CD4-positive, alpha-beta memory T cell (primary cell): ENCODE data around the gene TSEN2. TPM values are rescaled to one million over a fixed set of nuclear protein-coding genes. Genes with fewer than 3 reads are reported as not detected.
"Not testable (repeated sequence)": the region's sequence is repeated elsewhere in the genome, so short reads cannot be mapped to it uniquely, and the experiment has no call there.

ENCODE experiments used
- CTCF ChIA-PET: fragments of 350-600 bp; sonication (Branson Sonifier 250); formaldehyde crosslinking; loops from one replicate; lab custom pipeline; 2021; ENCODE audit warnings: inconsistent platforms; ENCODE audit not compliant: partially characterized antibody; lab: Charles Lee
- POLR2A ChIA-PET: fragments of 350-600 bp; sonication (Branson Sonifier 250); formaldehyde crosslinking; loops from one replicate; lab custom pipeline; 2021; ENCODE audit not compliant: partially characterized antibody; lab: Charles Lee
- DNase-seq, 5 donors: peaks; one replicate each; pipeline versions ENCODE4 v3.0.0 to v3.0.0-alpha.2; 2020 to 2022; ENCODE audit warnings: mixed read lengths in 1 of 5
- H3K27ac ChIP-seq: one replicate; pipeline ENCODE4 v1.7.0; 2013; ENCODE audit warnings: low read depth, low read length
- H3K27me3 ChIP-seq: 2 replicates; pipeline ENCODE4 v1.7.0; 2013; ENCODE audit warnings: mild to moderate bottlenecking, low read length, moderate library complexity; ENCODE audit not compliant: insufficient read depth
- H3K36me3 ChIP-seq: 2 replicates; pipeline ENCODE4 v1.7.0; 2013; ENCODE audit warnings: mild to moderate bottlenecking, low read length, moderate library complexity; ENCODE audit not compliant: insufficient read depth
- H3K4me1 ChIP-seq: 2 replicates; pipeline ENCODE4 v1.7.0; 2013; ENCODE audit warnings: mild to moderate bottlenecking, low read length, moderate library complexity; ENCODE audit not compliant: insufficient read depth
- H3K4me3 ChIP-seq, 2 donors: one replicate each; pipeline ENCODE4 v1.7.0; 2013; ENCODE audit warnings: low read length in 2 of 2, mild to moderate bottlenecking in 1 of 2
- H3K9me3 ChIP-seq, 2 donors: one replicate each; pipeline ENCODE4 v1.7.0; 2013; ENCODE audit warnings: low read length in 2 of 2, control low read depth in 1 of 2; ENCODE audit not compliant: control insufficient read depth in 1 of 2
- H3K27ac Mint-ChIP-seq, 7 donors: one replicate each; pipeline ENCODE4 v1.8.0; 2020 to 2021; ENCODE audit warnings: mixed read lengths in 7 of 7, mild to moderate bottlenecking in 6 of 7, inconsistent platforms in 3 of 7, moderate library complexity in 3 of 7
- H3K27me3 Mint-ChIP-seq, 2 donors: one replicate each; pipeline ENCODE4 v1.8.0; 2020 to 2021; ENCODE audit warnings: mixed read lengths in 2 of 2
- H3K36me3 Mint-ChIP-seq, 2 donors: one replicate each; pipeline ENCODE4 v1.8.0; 2020 to 2021; ENCODE audit warnings: mixed read lengths in 2 of 2, inconsistent platforms in 1 of 2, mild to moderate bottlenecking in 1 of 2
- H3K4me1 Mint-ChIP-seq, 4 donors: one replicate each; pipeline ENCODE4 v1.8.0; 2020 to 2021; ENCODE audit warnings: mixed read lengths in 4 of 4, mild to moderate bottlenecking in 1 of 4
- H3K4me3 Mint-ChIP-seq, 8 donors: one replicate each; pipeline ENCODE4 v1.8.0; 2020 to 2021; ENCODE audit warnings: mixed read lengths in 8 of 8, mild to moderate bottlenecking in 7 of 8, moderate library complexity in 6 of 8, inconsistent platforms in 3 of 8
- H3K9me3 Mint-ChIP-seq, 8 donors: one replicate each; pipeline ENCODE4 v1.8.0; 2020 to 2021; ENCODE audit warnings: mixed read lengths in 8 of 8, mild to moderate bottlenecking in 5 of 8, inconsistent platforms in 3 of 8, moderate library complexity in 1 of 8
- intact Hi-C: fragments of 100-400 bp; cut with micrococcal nuclease; formaldehyde crosslinking; loops from one replicate; pipeline ENCODE4 v1.15.1; 2023
- polyA plus RNA-seq, 2 donors: library from polyadenylated mRNA; unstranded; fragments of 300-500 nt; fragmentation: Illumina TruSeq; gene quantifications; one replicate each; pipeline ENCODE4 v1.2.3, GENCODE V29; 2021
- total RNA-seq, 2 experiments: library from RNA; stranded (reverse); gene quantifications; one replicate each; pipeline ENCODE4 v1.2.3, GENCODE V29; 2021

The TSEN2 gene
- total and polyA plus RNA-seq, 4 experiments from 2014 or later, result 11.2 to 19.6 (median 16.2) TPM

- H3K27me3 Mint-ChIP-seq, result no peaks in the 10 kb centered on the region
- H3K27ac Mint-ChIP-seq, result no peak overlapping the region
- no peak overlapping the region for H3K4me3 ChIP-seq
- no peak overlapping the region for H3K4me3 Mint-ChIP-seq
- H3K9me3 ChIP-seq, result no peaks in the 10 kb centered on the region
- H3K36me3 Mint-ChIP-seq, result no peaks in the 10 kb centered on the region
- no peaks in the 10 kb centered on the region for H3K27me3 ChIP-seq
- no peaks in the 10 kb centered on the region for H3K4me1 Mint-ChIP-seq
- H3K36me3 ChIP-seq, result no peaks in the 10 kb centered on the region
- peaks cover 0 to 10% (median 0%) of the 10 kb centered on the region in 8 donors for H3K9me3 Mint-ChIP-seq
- intact Hi-C loops, result no loop called here
- CTCF ChIA-PET, result no interaction called here
- H3K27ac ChIP-seq, result no peak overlapping the region
- no peak for DNase-seq
- H3K4me1 ChIP-seq, result no peaks in the 10 kb centered on the region
- POLR2A ChIA-PET, result no interaction called here
Measured at GRCh38 chr3:12447075-12447474, 37.2 kb upstream of the TSEN2 start.

GRCh38 chr3:12448404-12449202 is 35.7 kb upstream of the TSEN2 start:
- H3K27ac Mint-ChIP-seq, H3K36me3 Mint-ChIP-seq, H3K27ac ChIP-seq, H3K4me3 Mint-ChIP-seq, H3K27me3 ChIP-seq, POLR2A ChIA-PET, CTCF ChIA-PET, intact Hi-C loops, H3K4me1 Mint-ChIP-seq, H3K27me3 Mint-ChIP-seq, H3K36me3 ChIP-seq, DNase-seq, H3K4me3 ChIP-seq, H3K9me3 ChIP-seq, H3K4me1 ChIP-seq: not testable (repeated sequence)
- peaks cover 0 to 10% (median 0%) of the 10 kb centered on the region in 8 donors for H3K9me3 Mint-ChIP-seq

GRCh38 chr3:12449889-12450682 is 34.2 kb upstream of the TSEN2 start:
- H3K4me3 Mint-ChIP-seq, result no peak overlapping the region
- ChIA-PET POLR2A (no interaction called here), CTCF (interaction anchor here (1.1 kb wide), 1 partner anchor 29 kb away, joined by 3 read pairs; no protein-coding TSS in a partner anchor)
- H3K4me1 Mint-ChIP-seq, result no peaks in the 10 kb centered on the region
- H3K9me3 Mint-ChIP-seq, result peaks cover 0 to 10% (median 0%) of the 10 kb centered on the region in 8 donors
- Histone ChIP-seq H3K36me3 (no peaks in the 10 kb centered on the region), H3K4me1 (no peaks in the 10 kb centered on the region), H3K9me3 (no peaks in the 10 kb centered on the region), H3K27me3 (no peaks in the 10 kb centered on the region), H3K27ac (no peak overlapping the region), H3K4me3 (no peak overlapping the region)
- intact Hi-C loops, result no loop called here
- no peaks in the 10 kb centered on the region for H3K36me3 Mint-ChIP-seq
- DNase-seq, result no peak
- H3K27ac Mint-ChIP-seq, result no peak overlapping the region
- no peaks in the 10 kb centered on the region for H3K27me3 Mint-ChIP-seq

- intact Hi-C loops, result no loop called here
- POLR2A ChIA-PET, result no interaction called here
- Mint-ChIP-seq H3K36me3 (no peaks in the 10 kb centered on the region), H3K27ac (no peak overlapping the region), H3K9me3 (peaks cover 0 to 12% (median 0%) of the 10 kb centered on the region in 8 donors), H3K4me3 (no peak overlapping the region), H3K27me3 (no peaks in the 10 kb centered on the region), H3K4me1 (no peaks in the 10 kb centered on the region)
- Histone ChIP-seq H3K36me3 (no peaks in the 10 kb centered on the region), H3K4me3 (no peak overlapping the region), H3K9me3 (no peaks in the 10 kb centered on the region), H3K27me3 (no peaks in the 10 kb centered on the region), H3K27ac (no peak overlapping the region), H3K4me1 (no peaks in the 10 kb centered on the region)
- DNase-seq, result no peak
- CTCF ChIA-PET, result no interaction called here
Measured at GRCh38 chr3:12451481-12451880, 32.8 kb upstream of the TSEN2 start.

GRCh38 chr3:12451960-12452359 is 32.3 kb upstream of the TSEN2 start:
- Histone ChIP-seq H3K27ac (no peak overlapping the region), H3K27me3 (no peaks in the 10 kb centered on the region), H3K4me1 (no peaks in the 10 kb centered on the region), H3K36me3 (no peaks in the 10 kb centered on the region), H3K9me3 (no peaks in the 10 kb centered on the region), H3K4me3 (no peak overlapping the region)
- POLR2A ChIA-PET, result no interaction called here
- Mint-ChIP-seq H3K4me3 (no peak overlapping the region), H3K27ac (no peak overlapping the region), H3K9me3 (peaks cover 0 to 12% (median 0%) of the 10 kb centered on the region in 8 donors), H3K36me3 (no peaks in the 10 kb centered on the region), H3K27me3 (no peaks in the 10 kb centered on the region), H3K4me1 (no peaks in the 10 kb centered on the region)
- CTCF ChIA-PET, result no interaction called here
- intact Hi-C loops, result no loop called here
- DNase-seq, result no peak

- no peak for DNase-seq
- ChIA-PET CTCF (no interaction called here), POLR2A (no interaction called here)
- no peaks in the 10 kb centered on the region for H3K27me3 Mint-ChIP-seq
- H3K36me3 Mint-ChIP-seq, result no peaks in the 10 kb centered on the region
- peaks cover 0 to 10% (median 0%) of the 10 kb centered on the region in 8 donors for H3K9me3 Mint-ChIP-seq
- Histone ChIP-seq H3K4me1 (no peaks in the 10 kb centered on the region), H3K27me3 (no peaks in the 10 kb centered on the region), H3K4me3 (no peak overlapping the region), H3K27ac (no peak overlapping the region), H3K36me3 (no peaks in the 10 kb centered on the region), H3K9me3 (no peaks in the 10 kb centered on the region)
- intact Hi-C loops, result no loop called here
- no peaks in the 10 kb centered on the region for H3K4me1 Mint-ChIP-seq
- H3K27ac Mint-ChIP-seq, result no peak overlapping the region
- no peak overlapping the region for H3K4me3 Mint-ChIP-seq
Measured at GRCh38 chr3:12452361-12453330, 31.6 kb upstream of the TSEN2 start.
